ENCODE results near the gene DOCK1. TPM values are rescaled to one million over a fixed set of nuclear protein-coding genes. Genes with fewer than 3 reads are reported as not detected.

DOCK1 gene
- polyA plus RNA-seq, 1 donor, result 29.9 TPM

DNA sequence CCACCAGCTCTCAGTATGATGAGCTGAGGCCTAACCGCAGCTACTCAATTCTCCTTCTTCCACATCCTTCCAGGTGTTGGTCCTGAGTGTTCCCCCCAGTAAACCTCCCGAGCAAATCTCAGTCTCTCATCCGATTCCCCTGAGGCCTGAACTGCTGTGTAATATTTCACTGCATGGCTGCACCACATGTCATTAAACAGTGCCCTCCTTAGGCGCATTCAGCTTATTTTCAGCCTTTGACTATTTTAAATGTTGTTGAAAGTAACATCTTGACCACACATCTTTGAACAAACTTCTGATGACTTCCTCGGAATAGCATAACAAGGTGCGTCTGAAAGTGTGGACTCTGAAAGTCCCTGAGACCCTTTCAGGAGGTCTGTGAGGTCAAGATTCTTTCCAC lies 581.1 kb downstream of the DOCK1 start:
- no peak for DNase-seq

DNA sequence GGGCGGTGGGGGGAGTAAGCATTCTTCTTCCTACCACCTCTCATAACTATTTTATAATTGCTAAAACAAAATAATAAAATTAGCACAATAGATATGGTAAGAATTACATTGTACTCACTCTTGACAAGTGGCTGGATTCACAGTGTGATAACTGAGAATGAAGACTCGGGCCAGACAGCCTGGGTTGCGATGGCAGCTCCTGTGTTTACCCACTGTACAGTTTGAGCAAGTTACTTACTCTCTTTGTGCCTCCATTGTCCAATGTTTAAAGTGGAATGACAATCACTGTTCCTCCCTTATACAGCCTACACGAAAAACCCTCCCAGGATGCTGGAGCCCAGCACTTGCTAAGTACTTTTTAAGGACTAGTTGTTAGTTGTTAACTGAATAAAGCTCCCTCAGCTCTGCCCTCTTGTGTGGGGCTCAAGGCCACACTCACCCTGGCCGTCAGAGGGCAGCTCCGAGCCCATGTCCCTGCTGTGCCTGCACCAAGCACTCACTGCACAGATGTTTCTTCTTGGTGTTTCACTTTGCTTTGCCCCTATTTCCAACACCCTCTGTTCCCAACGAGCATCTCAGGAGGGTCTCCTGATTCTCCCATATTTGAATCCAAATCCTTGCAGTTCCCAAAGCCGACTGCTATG lies 587.5 kb downstream of the DOCK1 start:
- DNase-seq, result no peak

DNA sequence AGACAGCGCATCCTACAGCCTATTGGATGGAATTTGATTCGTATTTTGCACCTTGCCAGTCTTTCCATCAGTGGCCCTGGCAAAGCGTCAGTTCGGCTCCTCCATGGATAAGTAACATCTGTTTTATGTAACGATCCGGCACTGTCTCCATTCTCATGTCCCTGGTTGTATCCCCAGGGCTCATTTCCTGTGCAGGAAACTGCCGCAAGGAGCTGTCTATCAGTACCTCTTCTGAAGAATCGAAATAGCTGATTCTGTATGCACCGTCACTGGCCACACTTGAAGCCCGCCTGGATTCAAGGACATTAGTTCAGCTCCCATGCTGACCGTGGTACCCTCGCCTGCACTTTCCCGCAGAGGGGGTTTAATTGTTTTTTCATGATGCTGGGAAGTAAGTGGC lies 590.8 kb downstream of the DOCK1 start:
- DNase-seq, result no peak

DNA sequence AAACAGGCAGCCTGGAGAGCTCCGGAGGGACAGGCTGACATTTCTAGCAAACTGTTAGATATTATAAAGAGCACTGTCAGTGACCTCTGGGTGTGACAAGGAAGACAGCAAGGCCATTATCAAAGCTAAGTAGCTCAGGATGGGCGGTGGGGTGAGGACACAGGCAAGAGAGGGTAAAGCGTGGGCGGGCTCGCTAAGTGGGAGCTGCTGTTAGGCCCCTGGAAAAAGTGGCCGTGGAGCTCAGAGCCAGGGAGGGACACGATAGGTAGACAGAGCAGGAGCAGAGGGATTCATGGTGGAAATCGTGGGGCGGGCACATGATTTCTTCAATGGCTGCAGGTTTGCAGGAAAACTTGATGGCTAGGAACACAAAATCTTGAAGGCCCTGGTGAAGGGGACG lies 592.5 kb downstream of the DOCK1 start:
- no peak for DNase-seq

DNA sequence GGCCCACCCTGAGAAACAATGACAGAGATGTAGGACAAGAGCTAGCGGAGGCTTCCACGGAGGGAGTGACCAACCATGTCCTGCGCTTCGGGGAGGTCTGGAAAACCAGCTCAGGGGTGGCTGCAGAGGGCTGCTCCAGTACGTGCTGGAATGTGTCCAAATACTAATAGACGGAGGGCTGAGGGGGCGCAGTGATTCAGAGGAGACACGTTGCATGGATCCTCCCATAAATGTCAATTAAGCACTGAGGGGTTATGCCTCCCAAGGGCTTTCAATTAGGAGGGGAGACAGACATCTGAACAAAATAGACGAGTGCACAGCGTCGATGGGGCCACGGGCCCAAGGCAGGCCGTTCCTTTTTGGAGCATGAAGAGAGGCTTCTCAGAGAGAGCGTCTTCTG lies 592.9 kb downstream of the DOCK1 start:
- DNase-seq, result no peak

DNA sequence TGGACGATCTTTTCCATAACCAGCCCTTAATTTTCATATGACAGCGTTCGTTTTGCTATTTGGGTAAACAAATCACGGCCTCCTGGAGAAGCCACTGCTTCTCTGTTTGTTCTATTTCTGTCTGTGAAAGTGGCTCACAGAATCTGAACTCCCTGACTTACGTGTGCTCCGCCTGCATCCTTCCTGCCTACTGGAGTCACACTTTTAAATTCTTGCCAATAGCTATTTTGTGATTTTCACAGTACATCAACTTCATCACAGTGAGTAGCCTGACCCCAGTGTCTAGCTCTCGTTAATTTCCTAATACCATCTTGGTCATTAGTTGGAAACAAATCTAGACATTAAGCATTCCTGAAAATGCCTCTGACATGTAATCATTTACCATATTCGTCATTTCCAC lies 594.9 kb downstream of the DOCK1 start:
- DNase-seq, result no peak

Other genes with a start within 250 kb of the DOCK1 start
- gene C10orf90, start 234.7 kb upstream of the DOCK1 start, polyA plus RNA-seq (ENCODE audit: insufficient read length), result 0.49 TPM

All from hindlimb muscle (tissue), 1 donor.